Measurements from ENCODE around the gene FBXO17. TPM values are rescaled to one million over a fixed set of nuclear protein-coding genes. Genes with fewer than 3 reads are reported as not detected.

FBXO17 gene
- 72.7 to 77.3 TPM (median 72.8 TPM) in 3 replicates for total RNA-seq

- peaks cover 14% of the 10 kb centered on the region for H3K36me3 Mint-ChIP-seq
- DNase-seq (ENCODE audit: low spot score in 2 of 2, unreplicated experiment in 2 of 2) = peak; percentile 39 to 67
- H3K4me1 Mint-ChIP-seq = peaks cover 27% of the 10 kb centered on the region
- TF ChIP-seq, protein P1, sequence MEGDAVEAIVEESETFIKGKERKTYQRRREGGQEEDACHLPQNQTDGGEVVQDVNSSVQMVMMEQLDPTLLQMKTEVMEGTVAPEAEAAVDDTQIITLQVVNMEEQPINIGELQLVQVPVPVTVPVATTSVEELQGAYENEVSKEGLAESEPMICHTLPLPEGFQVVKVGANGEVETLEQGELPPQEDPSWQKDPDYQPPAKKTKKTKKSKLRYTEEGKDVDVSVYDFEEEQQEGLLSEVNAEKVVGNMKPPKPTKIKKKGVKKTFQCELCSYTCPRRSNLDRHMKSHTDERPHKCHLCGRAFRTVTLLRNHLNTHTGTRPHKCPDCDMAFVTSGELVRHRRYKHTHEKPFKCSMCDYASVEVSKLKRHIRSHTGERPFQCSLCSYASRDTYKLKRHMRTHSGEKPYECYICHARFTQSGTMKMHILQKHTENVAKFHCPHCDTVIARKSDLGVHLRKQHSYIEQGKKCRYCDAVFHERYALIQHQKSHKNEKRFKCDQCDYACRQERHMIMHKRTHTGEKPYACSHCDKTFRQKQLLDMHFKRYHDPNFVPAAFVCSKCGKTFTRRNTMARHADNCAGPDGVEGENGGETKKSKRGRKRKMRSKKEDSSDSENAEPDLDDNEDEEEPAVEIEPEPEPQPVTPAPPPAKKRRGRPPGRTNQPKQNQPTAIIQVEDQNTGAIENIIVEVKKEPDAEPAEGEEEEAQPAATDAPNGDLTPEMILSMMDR (IDR thresholded peaks at IDR 0.05; ENCODE audit: unreplicated experiment) = no peak
- H3K9me3 Mint-ChIP-seq = peaks cover under 1% of the 10 kb centered on the region
- H3K4me3 Mint-ChIP-seq = peak within 1 kb of the TSS; percentile 92
- H3K27ac Mint-ChIP-seq = peak within 1 kb of the TSS; percentile 98
- H3K27me3 Mint-ChIP-seq (ENCODE audit: low read depth) = no peaks in the 10 kb centered on the region
Observed at GRCh38 chr19:38975214-38975860, at the start of gene FBXO17. FBXO17 (minus strand) TSS chr19:38975742; CDS start chr19:38950319, 25,423 bp downstream.

- no peak overlapping the region for H3K27ac Mint-ChIP-seq
- peaks cover 6% of the 10 kb centered on the region for H3K9me3 Mint-ChIP-seq
- no peaks in the 10 kb centered on the region for H3K27me3 Mint-ChIP-seq (ENCODE audit: low read depth)
- peaks cover 15% of the 10 kb centered on the region for H3K36me3 Mint-ChIP-seq
- H3K4me3 Mint-ChIP-seq = no peak overlapping the region
- no peak for DNase-seq (ENCODE audit: low spot score in 2 of 2, unreplicated experiment in 2 of 2)
- TF ChIP-seq, protein P1 (IDR thresholded peaks at IDR 0.05; ENCODE audit: unreplicated experiment) = no peak
- H3K4me1 Mint-ChIP-seq = no peaks in the 10 kb centered on the region
Observed at GRCh38 chr19:39024875-39025641, 49.5 kb upstream of the FBXO17 start.

DNA sequence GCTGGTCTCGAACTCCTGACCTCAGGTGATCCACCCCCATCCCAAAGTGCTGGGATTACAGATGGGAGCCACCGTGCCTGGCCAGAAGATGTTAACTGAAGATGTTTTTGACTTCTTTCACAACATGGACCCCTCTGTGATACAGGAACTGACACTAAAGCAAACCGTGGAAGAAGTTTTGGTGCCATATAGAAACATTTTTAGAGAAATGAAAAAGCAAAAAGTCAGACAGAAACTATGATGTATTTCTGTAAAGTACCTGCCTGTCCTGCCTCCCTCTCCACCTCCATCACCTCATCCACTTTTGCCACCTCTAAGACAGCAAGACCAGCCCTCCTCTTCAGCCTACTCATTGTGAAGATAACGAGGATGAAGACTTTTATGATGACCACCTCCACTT, 45.5 kb upstream of the FBXO17 start:
- no peaks in the 10 kb centered on the region for H3K9me3 Mint-ChIP-seq
- H3K4me3 Mint-ChIP-seq = no peak overlapping the region
- H3K4me1 Mint-ChIP-seq = no peaks in the 10 kb centered on the region
- TF ChIP-seq, protein P1 (IDR thresholded peaks at IDR 0.05; ENCODE audit: unreplicated experiment) = no peak
- no peak overlapping the region for H3K27ac Mint-ChIP-seq
- peaks cover 2% of the 10 kb centered on the region for H3K36me3 Mint-ChIP-seq
- no peaks in the 10 kb centered on the region for H3K27me3 Mint-ChIP-seq (ENCODE audit: low read depth)
- DNase-seq (ENCODE audit: low spot score in 2 of 2, unreplicated experiment in 2 of 2) = no peak

GRCh38 chr19:39017646-39018045, 42.1 kb upstream of the FBXO17 start:
- TF ChIP-seq, protein P1 (IDR thresholded peaks at IDR 0.05; ENCODE audit: unreplicated experiment) = no peak
- no peak overlapping the region for H3K27ac Mint-ChIP-seq
- no peaks in the 10 kb centered on the region for H3K9me3 Mint-ChIP-seq
- no peak for DNase-seq (ENCODE audit: low spot score in 2 of 2, unreplicated experiment in 2 of 2)
- H3K4me1 Mint-ChIP-seq = no peaks in the 10 kb centered on the region
- peaks cover 3% of the 10 kb centered on the region for H3K36me3 Mint-ChIP-seq
- no peak overlapping the region for H3K4me3 Mint-ChIP-seq
- no peaks in the 10 kb centered on the region for H3K27me3 Mint-ChIP-seq (ENCODE audit: low read depth)

- no peak for DNase-seq (ENCODE audit: low spot score in 2 of 2, unreplicated experiment in 2 of 2)
- H3K36me3 Mint-ChIP-seq = peaks cover 3% of the 10 kb centered on the region
- H3K27me3 Mint-ChIP-seq (ENCODE audit: low read depth) = no peaks in the 10 kb centered on the region
- H3K9me3 Mint-ChIP-seq = no peaks in the 10 kb centered on the region
- H3K27ac Mint-ChIP-seq = no peak overlapping the region
- TF ChIP-seq, protein P1 (IDR thresholded peaks at IDR 0.05; ENCODE audit: unreplicated experiment) = no peak
- no peak overlapping the region for H3K4me3 Mint-ChIP-seq
- no peaks in the 10 kb centered on the region for H3K4me1 Mint-ChIP-seq
Observed at GRCh38 chr19:39017026-39017425, 41.5 kb upstream of the FBXO17 start.

Measured in mesothelial cell of epicardium (in vitro differentiated cells).